ENCODE measurements around the gene MOB1B.

GRCh38 chr4:70946939-70947338 is 44.8 kb downstream of the MOB1B start:
- TF ChIP-seq EZH2 (IDR thresholded peaks at IDR 0.05; ENCODE audit: borderline replicate concordance, low read depth, low read length, poor library complexity, severe bottlenecking) (no peak), CTCF (conservative IDR thresholded peaks at IDR 0.05; ENCODE audit: low read depth, low read length) (no peak)
